ENCODE data around the gene PPP1CB. TPM values are rescaled to one million over a fixed set of nuclear protein-coding genes. Genes with fewer than 3 reads are reported as not detected.

The PPP1CB gene
- total RNA-seq, 2 donors from 2014 or later, result 283 to 395 TPM

GRCh38 chr2:28822036-28822435, 70.4 kb downstream of the PPP1CB start:
- no peak for DNase-seq
- ATAC-seq, result no peak
- intact Hi-C loops (cut with DNase I, micrococcal nuclease), result loop anchor here in 1 of 2 donors (5.0 kb wide), 1 partner anchor 375 kb away; no protein-coding TSS in a partner anchor

GRCh38 chr2:28824207-28824606, 72.6 kb downstream of the PPP1CB start:
- ATAC-seq (no peak), DNase-seq (no peak)
- intact Hi-C loops (cut with DNase I, micrococcal nuclease), result loop anchor here in 1 of 2 donors (5.0 kb wide), 1 partner anchor 373 kb away; no protein-coding TSS in a partner anchor

GRCh38 chr2:28824870-28825269, 73.2 kb downstream of the PPP1CB start:
- intact Hi-C loops (cut with DNase I, micrococcal nuclease), result loop anchor here in 1 of 2 donors (5.0 kb wide), 1 partner anchor 372 kb away; no protein-coding TSS in a partner anchor
- DNase-seq (no peak), ATAC-seq (no peak)

- no peak for DNase-seq
Measured at GRCh38 chr2:28828382-28828781, 76.8 kb downstream of the PPP1CB start.

GRCh38 chr2:28833740-28834470, 82.3 kb downstream of the PPP1CB start:
- ATAC-seq (no peak), DNase-seq (no peak)
- intact Hi-C loops (cut with DNase I, micrococcal nuclease), result no loop called here

More at GRCh38 chr2:28828382-28828781, 76.8 kb downstream of the PPP1CB start:
- ATAC-seq, result no peak
- intact Hi-C loops (cut with DNase I, micrococcal nuclease), result no loop called here

- intact Hi-C loops (cut with DNase I, micrococcal nuclease), result no loop called here
- ATAC-seq, result no peak
- DNase-seq, result no peak
Measured at GRCh38 chr2:28835781-28836180, 84.2 kb downstream of the PPP1CB start.

GRCh38 chr2:28838971-28839370, 87.3 kb downstream of the PPP1CB start:
- no peak for ATAC-seq
- intact Hi-C loops (cut with DNase I, micrococcal nuclease), result no loop called here
- no peak for DNase-seq

GRCh38 chr2:28842042-28842441, 90.4 kb downstream of the PPP1CB start:
- DNase-seq (no peak), ATAC-seq (no peak)
- intact Hi-C loops (cut with DNase I, micrococcal nuclease), result no loop called here

Other genes with a start within 250 kb of the PPP1CB start
- 1 to 10 TPM; 1.5 to 1.6 TPM for gene SPDYA, start 59.0 kb downstream of the PPP1CB start, total RNA-seq
- 10 to 100 TPM in 1 of 2 donors, 1 to 10 TPM in 1; 8.3 to 12.1 TPM for gene TRMT61B, start 118.5 kb downstream of the PPP1CB start, total RNA-seq
- gene WDR43, start 142.8 kb downstream of the PPP1CB start, total RNA-seq, result 10 to 100 TPM; 30.8 to 38.2 TPM
- under 1 TPM; 0.17 to 0.64 TPM for gene TOGARAM2, start 229.5 kb downstream of the PPP1CB start, total RNA-seq